Stimulated activated CD8-positive, alpha-beta memory T cell treated with anti-CD3 and anti-CD28 coated beads, Interleukin-2, amount 100 ng/mL, for 1 hour (primary cell): Measurements from ENCODE around the gene RNASE7.
A peak's percentile ranks its signal among the peaks of the same experiment; 100 is the strongest.
"Not testable (repeated sequence)": the region's sequence is repeated elsewhere in the genome, so short reads cannot be mapped to it uniquely, and the experiment has no call there.

ENCODE experiments used
- DNase-seq, 2 donors: peaks; one replicate each; pipeline ENCODE4 v3.0.0-alpha.2; 2020; ENCODE audit warnings: low read depth in 2 of 2

The RNASE7 gene, protein sequence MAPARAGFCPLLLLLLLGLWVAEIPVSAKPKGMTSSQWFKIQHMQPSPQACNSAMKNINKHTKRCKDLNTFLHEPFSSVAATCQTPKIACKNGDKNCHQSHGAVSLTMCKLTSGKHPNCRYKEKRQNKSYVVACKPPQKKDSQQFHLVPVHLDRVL

DNA sequence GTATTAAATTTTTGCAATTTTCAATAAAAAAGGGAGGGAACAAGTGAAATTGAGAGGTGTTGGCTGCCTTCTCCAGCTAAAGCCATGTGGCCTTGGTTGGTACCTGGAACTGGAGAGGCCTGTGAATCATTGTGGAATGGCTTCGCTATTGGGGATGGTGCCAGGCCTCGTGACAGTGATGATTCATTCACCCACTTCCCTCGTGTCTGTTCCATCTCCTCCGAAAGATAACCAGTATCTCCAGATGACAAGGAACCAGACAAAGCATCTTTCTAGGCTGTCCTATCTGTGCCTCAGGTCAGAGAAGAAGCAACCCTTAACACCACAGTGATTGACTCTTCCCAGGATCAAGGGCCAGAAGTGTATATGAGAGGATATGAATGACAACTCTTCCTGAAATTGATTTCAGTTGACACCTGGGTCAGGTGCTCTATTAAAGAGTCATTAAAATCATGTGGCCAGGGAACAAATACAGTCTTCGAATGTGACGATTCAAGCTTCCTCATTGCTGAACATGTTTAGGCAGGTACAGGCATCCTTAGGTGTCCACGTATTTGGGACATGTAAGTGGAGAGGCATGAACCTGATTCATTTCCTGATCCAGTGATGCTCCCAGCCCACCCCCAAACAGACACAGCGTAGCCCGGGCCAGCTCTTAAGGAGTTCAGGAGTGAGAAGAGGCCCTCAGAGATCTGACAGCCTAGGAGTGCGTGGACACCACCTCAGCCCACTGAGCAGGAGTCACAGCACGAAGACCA is at the start of gene RNASE7:
RNASE7 (plus strand) TSS at position 687 of the 758 bp plus-strand sequence. CDS start 631 bp downstream, outside the sequence.
- DNase-seq: no peak

DNA sequence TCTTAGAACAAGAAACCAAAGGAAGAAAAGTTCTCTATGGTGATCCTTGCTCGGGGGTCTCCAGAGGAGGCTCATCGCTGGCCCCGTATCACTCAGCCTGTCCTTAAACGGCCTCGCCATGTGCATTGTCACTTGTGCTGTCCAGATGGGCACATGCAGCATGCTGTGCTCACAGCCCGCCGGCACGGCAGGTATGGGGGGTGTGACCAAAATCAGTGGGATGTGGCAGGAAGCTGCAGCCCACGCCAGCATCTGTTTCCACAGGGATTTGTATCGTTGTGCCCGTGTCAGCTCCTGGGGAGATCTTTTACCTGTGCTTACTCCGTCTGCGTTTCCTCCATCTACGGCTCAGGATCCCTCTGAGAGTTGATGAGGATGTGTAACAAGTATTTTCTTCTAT is 45.6 kb upstream of the RNASE7 start:
- no peak for DNase-seq

DNA sequence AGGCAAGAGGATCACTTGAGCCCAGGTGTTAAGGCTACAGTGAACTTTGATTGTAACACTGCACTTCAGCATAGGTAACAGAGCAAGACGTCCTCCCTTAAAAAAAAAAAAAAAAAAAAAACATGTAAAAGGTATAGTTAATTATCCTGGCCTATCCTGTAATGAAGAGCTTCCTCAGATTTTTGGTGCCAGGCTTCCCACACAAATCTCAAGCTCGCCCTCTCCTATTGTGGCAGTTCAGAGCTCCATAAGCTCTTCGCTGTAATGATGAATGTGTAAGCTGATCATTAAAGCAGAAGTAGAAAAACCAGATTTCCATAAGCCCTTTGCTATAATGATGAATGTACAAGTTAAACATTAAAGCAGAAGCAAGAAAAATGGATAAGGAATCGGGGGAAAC is 45.0 kb upstream of the RNASE7 start:
- DNase-seq: no peak

DNA sequence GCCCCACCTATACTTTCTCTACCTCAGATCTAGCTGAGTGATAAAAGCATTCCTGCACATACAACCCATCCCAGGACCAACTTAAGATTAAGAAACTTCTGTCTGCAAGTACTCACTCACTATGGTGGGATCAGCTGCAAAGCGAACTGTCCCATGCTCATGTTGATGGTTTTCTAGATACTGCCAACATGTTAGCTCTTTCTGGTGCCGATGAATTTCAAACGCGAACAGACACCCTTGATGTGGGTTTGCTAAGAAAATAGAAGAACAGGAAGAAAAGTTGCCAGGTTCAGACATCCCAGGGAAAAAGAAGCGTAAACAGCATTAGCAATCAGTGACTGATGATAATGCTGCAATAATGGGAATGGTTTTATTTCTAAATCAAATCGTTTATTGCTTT is 44.6 kb upstream of the RNASE7 start:
- DNase-seq: no peak

DNA sequence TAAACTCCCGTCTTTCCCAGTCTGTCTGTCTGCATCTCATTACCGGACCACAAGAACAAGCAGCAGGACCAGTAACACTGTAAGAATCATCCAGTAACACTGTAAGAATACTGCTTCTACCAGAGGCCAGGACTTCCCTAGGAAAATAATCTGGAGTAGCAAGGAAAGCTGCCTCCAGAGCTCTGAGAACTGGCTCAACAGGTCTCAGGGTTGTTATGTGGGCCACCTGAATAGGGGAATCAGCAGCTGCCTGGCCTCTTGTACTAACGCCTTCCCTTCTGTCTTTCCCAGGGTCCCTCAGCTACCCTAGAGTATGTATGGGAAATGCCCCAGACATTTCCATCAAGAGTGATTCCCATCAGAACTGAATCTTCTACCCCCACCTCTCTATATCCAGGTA is 44.0 kb upstream of the RNASE7 start:
- no peak for DNase-seq

DNA sequence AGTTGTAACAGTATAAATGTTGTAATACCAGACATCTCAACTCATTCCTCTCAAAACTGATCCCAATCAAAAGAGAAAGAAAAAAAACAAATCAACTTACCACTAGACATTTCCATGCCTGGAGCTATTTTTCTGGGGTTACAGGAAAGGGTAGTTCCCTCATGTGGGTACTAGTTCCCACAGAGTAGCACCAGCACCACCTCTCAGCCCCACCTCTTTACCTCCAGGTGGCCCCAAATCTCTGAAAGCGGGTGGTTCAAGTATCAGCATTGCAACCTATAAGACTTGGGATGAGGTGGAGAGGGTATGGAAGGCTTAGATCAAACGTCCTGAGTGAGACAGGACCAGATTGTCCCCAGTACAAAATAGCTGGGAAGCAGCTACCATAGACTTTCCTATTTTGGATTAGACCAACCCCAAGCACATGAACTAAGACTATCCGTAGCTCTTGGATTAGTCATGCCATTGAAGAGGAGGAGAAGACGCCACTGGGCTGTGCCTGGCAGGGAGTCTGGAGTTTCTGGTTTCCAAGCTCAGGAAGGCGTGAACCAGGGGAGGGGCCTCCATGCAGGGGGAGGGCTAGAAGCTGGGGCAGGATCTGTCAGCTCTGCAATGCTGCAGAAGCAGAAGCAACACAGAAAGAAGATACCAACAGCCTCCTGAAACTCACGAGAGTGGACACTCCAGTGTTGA is 43.3 kb upstream of the RNASE7 start, which contains the start of gene SLC39A2:
SLC39A2 (plus strand) TSS at position 620 of the 693 bp plus-strand sequence. CDS start 154 bp downstream, outside the sequence.
- no peak for DNase-seq

DNA sequence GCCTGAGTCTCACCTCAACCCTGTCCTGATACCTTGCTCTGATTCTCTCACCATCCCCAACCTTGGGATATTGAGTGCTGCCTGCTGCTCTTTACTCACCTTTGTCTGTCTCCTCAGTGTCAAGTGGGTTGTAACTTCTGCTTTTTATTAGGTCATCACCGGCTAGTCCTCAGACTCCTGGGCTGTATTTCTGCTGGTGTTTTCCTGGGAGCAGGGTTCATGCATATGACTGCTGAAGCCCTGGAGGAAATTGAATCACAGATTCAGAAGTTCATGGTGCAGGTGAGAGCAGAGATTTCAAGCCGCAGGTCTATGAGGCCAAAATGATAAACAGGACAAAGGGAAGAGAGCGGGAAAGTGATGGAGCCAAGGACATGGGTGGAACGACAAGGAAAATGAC is 42.6 kb upstream of the RNASE7 start:
- no peak for DNase-seq

DNA sequence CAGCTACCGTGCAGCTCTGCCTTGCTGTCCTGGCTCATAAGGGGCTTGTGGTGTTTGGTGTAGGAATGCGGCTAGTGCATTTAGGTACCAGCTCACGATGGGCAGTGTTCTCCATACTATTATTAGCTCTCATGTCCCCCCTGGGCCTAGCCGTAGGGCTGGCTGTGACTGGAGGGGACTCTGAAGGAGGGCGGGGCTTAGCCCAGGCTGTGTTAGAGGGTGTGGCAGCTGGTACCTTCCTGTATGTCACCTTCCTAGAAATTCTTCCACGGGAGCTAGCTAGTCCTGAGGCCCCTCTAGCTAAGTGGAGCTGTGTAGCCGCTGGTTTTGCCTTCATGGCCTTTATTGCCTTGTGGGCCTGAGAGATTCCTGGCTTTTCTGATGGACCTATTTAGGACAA is 40.9 kb upstream of the RNASE7 start:
- DNase-seq: no peak

DNA sequence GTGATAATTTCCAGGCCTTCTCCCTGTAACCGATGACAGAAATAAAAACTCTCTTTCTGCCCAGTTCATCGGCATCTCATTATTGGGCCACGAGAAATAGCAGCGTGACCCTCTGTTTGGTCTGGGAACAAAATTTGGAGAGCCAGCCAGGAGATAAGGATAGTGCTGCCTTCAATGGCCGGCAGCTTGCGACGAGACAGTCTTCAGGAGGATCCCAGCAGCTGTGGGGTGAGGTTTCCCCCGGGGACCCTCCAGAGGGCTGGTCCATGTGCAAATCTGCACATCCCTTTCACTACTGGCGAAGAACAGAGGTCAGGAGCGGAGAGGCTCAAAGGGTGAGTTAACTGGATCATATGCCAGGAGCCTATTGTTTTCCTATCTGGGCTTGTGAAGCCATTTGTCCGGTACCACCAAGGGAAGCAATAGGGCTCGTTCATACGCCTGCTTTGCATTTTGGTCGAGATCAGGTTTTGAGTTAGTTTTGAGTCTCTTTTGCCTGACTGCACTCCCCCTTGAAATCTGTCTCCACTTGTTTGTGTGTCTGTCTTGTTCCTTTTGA is 38.3 kb upstream of the RNASE7 start:
- no peak for DNase-seq

DNA sequence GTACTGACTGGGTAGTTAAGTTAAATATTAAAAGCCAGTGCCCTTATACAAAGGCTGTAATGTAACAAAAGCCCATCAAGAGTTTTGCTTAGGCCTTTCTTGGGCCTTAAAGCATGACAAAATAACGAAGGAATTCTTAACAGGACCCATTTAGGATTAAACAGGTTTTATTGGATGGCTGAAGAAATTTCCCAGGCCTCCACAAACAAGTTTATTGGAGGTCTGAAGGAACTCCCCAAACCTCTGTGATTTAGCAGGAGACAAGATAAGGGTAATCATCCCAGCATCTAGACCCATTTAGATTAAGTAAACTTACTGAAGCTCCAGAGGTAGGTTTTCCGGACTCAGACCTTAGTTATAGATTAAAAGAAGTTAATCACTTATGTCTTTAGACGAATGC is 32.4 kb upstream of the RNASE7 start:
- DNase-seq: not testable (repeated sequence)

DNA sequence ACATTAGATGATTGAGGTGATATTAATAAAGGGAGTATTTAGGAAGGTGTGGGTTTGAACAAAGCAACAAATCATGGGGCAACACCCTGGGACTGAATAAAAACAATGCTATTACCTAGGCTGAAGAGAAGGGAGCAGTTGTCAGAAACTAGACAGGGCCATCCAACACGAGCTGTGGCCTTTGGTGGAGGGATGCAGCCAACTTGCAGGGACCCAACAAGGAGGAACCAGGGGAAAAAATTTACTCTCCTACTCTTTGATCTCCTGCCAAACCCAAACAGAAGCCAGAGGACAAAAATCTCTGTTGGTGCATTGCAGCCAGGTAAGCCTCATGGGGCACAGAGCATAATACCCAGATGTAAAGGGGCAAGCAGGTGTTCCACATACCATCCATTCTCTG is 31.0 kb upstream of the RNASE7 start:
- no peak for DNase-seq

DNA sequence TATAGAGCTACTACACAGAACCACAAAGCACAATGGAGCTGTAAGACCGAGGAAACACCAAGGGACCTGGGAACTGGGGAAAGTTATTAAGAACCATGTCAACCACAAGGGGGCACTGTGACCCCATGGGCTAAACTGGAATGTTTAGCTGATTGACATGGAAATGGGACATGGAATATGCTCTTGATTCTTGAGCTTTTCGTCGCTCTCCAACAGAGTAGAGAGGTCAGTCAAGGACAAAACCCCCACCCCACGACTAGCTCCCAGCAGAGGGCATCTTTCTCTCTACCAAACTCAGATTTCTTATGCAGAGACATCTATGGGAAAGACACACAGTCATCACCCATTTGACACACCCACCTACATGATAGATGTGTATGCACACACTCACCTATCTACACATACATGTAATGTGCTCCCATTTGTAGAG is 27.4 kb upstream of the RNASE7 start:
- DNase-seq: peak; percentile 59 to 73

DNA sequence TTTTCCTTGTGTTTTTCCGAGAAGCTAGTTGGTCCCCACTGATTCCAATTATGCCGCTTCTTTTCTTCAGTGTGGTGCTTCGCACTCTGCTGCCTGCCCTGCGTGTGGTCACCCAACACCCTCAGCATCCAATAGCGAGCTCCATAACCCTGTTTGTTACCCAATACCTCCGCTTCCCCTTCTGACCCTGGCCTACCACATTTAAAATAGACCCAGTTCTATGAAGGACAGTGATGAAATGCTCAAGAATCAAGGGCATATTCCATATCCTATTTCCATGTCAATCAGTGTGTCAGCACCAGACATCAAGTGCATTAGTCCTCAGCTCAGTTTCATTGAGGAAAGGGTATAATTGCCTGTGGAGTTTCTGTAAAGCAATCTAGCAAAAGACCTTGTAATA is 26.9 kb upstream of the RNASE7 start:
- DNase-seq: no peak

DNA sequence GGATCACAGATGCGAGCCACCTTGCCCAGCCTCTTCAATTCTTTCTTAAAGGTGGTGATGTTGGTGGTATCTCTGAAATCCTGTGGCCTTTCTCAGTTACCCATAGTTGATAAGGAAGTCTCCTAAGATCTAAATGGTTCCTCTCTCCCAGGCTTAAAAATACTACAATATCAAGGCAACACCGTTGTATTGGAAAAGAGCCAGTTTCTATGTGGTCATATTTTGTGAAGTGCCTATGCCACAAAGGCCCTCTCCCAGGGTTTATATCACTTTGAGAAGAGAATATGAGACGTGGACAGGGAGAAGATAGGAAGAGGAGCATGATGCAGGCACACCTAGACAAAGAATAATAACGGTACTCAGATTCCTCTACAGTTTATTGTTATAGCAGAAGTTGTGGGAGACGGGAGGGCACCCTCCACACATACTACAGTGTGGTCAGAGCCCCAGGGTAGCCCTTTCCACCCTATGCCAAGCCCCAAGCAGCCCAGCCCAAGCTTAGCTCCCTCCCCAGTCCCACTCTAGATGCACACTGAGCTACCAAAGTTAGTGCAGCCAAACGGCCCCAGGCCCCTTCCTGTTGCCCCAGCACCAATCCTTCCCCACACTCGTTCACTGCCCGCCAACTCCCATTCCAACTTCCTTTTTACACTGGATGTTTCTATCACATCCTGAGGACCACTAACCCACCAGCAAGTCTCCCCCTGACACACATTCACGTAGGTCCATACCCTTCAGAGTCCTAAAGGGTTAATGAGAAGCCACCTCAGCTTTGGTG is 25.6 kb upstream of the RNASE7 start:
- no peak for DNase-seq

DNA sequence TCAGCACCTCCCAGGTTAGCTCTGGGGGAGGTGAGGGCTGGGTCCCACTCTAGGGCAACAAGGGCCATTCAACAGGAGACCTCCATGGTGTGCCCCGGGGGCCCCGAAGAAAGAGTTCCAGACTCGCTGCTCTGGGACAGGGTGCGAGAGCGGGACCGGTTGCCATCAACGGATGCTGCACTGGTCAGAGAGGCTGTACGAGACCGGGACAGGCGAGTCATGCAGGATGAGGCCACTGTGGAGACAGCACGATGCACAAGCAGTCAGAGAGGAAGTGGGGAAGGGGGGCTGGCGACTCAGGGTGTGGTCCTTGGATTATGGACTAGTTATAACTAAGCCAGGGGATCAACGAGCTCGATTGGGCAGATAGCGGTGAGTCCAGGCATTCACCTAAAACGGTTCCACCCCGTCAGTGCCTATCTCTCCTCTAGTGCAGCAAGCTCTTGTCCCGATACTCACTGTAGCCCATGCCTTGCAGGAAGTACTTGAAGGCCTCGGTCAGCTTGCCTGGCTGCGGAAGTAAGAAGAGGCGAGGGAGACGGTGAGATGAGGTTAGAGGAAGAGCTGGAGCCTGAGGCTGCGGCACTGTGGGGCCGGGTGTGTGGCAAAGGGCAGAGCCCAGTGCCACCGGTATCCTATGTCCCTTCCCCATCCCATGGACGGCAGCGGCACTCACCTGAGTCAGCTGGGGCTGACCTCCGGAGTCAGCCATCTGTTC is 24.5 kb upstream of the RNASE7 start:
- DNase-seq: no peak

DNA sequence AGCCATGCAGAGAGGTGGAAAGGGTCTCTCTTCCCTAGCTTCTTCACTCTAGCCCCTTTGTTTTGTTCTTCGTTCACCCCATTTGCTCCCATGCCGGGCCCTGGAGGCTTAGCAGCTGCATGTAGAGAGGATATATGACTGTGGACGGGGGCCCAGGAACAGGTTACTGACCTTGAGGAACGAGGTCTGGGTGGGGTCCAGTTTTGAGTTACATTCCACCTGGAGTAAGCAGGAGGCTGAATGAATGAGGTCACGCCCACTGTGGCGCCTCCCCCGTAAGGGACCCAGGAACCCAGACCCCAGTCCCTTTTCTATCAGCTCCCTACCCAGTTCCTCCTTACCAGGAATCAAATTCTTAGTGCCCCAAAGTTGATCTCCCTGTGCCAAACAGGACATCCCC is 23.9 kb upstream of the RNASE7 start:
- no peak for DNase-seq

DNA sequence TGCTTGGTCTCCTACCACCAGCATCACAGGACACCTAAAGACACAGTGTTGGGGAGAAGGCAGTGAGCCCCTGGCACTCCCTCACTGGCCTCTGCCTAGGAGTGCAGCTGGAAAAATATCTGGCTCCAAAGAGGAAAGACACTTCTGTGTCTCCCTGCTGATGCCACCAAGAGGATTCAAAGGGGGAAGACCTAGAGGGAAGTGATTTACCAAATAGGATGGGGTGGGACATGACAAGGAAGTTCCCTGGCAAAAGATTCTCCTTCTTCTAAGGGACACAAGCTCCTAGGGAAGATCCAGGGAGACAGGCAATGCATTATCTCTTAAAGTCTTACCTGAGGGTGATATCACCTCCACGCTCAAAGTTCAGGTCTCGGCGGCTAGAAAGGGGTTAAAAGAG is 23.4 kb upstream of the RNASE7 start:
- DNase-seq: no peak

DNA sequence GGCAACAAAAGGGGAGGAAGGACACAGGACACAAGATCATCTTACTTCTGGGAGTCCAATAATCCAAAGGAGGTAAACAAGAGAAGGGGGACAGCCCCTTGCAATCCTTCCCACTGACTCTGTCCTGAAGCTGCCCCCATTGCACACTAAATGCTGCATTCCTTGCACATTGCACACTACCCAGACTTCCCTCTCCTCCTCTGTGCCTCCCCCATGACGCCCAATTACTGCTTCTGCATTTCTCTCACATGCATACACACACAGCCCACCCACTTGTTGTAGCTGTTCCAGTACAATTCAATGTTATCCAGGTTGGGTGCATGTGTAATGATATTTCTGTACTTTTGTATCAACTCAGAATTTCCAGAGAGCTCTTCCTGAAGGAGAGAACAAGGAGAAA is 22.8 kb upstream of the RNASE7 start:
- no peak for DNase-seq

DNA sequence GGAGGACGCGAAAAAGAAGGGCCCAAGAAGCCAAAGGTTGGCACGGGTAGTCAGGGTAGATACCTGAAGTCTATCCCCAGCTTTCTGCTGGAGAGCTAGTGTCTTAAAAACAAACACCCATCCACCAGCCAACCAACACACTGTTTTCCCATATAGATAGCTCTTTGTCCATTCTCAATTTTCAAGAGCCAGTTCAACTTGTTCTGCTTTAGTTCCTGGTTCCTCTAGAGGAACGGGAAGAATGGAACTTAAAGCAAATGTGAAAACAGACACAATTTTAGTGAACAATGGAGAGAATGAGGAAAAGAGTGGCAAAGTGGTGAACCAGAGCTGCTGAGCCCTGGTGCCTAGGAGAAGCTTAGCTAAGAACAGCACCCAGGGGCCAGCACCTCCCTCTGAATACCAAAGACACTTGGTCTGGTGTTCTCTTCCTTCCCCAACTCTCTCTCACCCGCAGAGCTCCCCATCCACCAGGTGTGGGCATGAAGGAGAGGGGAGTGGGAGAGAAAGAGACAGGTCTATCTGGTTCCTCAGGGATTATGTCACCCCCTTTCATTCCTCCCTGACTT is 21.1 kb upstream of the RNASE7 start:
- DNase-seq: no peak

DNA sequence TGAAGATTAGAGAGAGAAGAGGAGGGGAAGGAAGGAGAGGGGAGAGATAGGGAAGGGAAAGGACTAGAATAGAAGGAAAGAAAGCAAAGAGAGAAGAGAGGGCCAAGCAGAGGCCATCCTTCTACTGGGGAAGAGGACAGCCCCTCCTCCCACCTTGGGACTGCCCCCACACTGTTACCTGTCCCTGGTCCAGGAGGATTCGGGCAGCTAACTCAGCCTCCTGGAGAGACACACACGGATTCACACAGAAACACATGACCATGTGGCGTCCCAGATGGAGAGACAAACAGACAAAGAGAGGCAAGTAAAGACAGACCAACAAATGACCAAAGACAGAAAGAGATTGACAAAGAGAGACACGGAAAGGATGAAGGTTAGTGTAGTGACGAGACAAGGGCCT is 19.5 kb upstream of the RNASE7 start:
- DNase-seq: no peak

DNA sequence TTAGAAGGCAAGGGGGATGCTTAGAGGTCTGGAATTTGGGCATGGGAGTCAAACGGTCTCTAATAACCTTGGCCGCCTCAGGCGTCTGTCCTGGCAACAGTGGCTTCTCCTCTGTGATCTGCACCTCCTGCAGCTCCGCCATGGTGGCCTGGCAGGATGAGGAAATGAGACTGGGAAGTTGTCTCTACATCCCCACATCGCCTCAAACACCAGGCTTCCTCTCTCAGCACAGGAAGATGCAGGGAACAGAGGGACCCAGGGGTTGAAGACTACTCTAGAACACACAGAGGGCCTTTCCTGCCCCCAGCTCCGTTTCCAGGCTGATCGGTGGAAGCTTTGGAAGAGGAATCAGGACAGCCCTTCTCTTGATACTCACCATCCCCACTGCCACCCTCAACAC is 19.0 kb upstream of the RNASE7 start:
- no peak for DNase-seq
